Neural progenitor cell (in vitro differentiated cells): ENCODE measurements around the gene CCR4. TPM values are rescaled to one million over a fixed set of nuclear protein-coding genes. Genes with fewer than 3 reads are reported as not detected.
A peak's percentile ranks its signal among the peaks of the same experiment; 100 is the strongest.
"Not testable (repeated sequence)": the region's sequence is repeated elsewhere in the genome, so short reads cannot be mapped to it uniquely, and the experiment has no call there.

Experiments
- DNase-seq: peaks from one replicate; pipeline ENCODE4 v3.0.0-alpha.2; 2016; ENCODE audit warnings: low spot score
- H2AFZ ChIP-seq: fragments of 200-600 bp; sonication (generic); replicated peaks from 2 replicates; pipeline ENCODE4 v1.6.1; 2016; ENCODE audit warnings: antibody characterized with exemption
- H3F3A ChIP-seq: fragments of 200-600 bp; sonication (generic); 2 replicates; pipeline ENCODE4 v1.6.1; 2016; ENCODE audit warnings: antibody characterized with exemption, low read depth
- H3K27ac ChIP-seq: fragments of 200-600 bp; sonication (generic); 2 replicates; pipeline ENCODE4 v1.5.1; 2016; ENCODE audit warnings: mild to moderate bottlenecking
- H3K27me3 ChIP-seq: fragments of 200-600 bp; sonication (generic); 2 replicates; pipeline ENCODE4 v1.6.1; 2016; ENCODE audit warnings: mild to moderate bottlenecking, moderate library complexity
- H3K36me3 ChIP-seq: fragments of 200-600 bp; sonication (generic); 2 replicates; pipeline ENCODE4 v1.5.1; 2016
- H3K4me1 ChIP-seq: fragments of 200-600 bp; sonication (generic); 2 replicates; pipeline ENCODE4 v1.6.1; 2016; ENCODE audit warnings: mixed run types
- H3K4me2 ChIP-seq: fragments of 200-600 bp; sonication (generic); 2 replicates; pipeline ENCODE4 v1.6.1; 2016
- H3K4me3 ChIP-seq: fragments of 200-600 bp; sonication (generic); 2 replicates; pipeline ENCODE4 v1.5.1; 2016
- H3K79me2 ChIP-seq: fragments of 200-600 bp; sonication (generic); 2 replicates; pipeline ENCODE4 v1.6.1; 2016; ENCODE audit warnings: low read depth
- H3K9ac ChIP-seq: fragments of 200-600 bp; sonication (generic); 2 replicates; pipeline ENCODE4 v1.6.1; 2016
- H3K9me3 ChIP-seq: fragments of 200-600 bp; sonication (generic); 2 replicates; pipeline ENCODE4 v1.5.1; 2016; ENCODE audit warnings: low read depth
- H4K20me1 ChIP-seq: fragments of 200-600 bp; sonication (generic); 2 replicates; pipeline ENCODE4 v1.6.1; 2016; ENCODE audit warnings: low read depth
- H3K27ac Mint-ChIP-seq: 3 replicates; pipeline ENCODE4 v1.8.0; 2021; ENCODE audit warnings: mixed read lengths
- H3K27me3 Mint-ChIP-seq: 2 replicates; pipeline ENCODE4 v1.8.0; 2022; ENCODE audit warnings: low read depth, mild to moderate bottlenecking, inconsistent platforms, moderate library complexity, mixed read lengths; ENCODE audit not compliant: insufficient read depth
- H3K36me3 Mint-ChIP-seq: 3 replicates; pipeline ENCODE4 v1.8.0; 2021; ENCODE audit warnings: mixed read lengths
- H3K4me1 Mint-ChIP-seq: 3 replicates; pipeline ENCODE4 v1.8.0; 2021; ENCODE audit warnings: mixed read lengths
- H3K4me3 Mint-ChIP-seq: 3 replicates; pipeline ENCODE4 v1.8.0; 2021; ENCODE audit warnings: mild to moderate bottlenecking, moderate library complexity, mixed read lengths
- H3K9me3 Mint-ChIP-seq: 3 replicates; pipeline ENCODE4 v1.8.0; 2020; ENCODE audit warnings: mixed read lengths
- EZH2 ChIP-seq: fragments of 200-600 bp; sonication (generic); IDR thresholded peaks from 2 replicates; pipeline ENCODE4 v1.6.1; 2017; ENCODE audit warnings: antibody characterized with exemption, mild to moderate bottlenecking, moderate library complexity
- EZH2phosphoT487 ChIP-seq: fragments of 200-600 bp; sonication (generic); IDR thresholded peaks from 2 replicates; pipeline ENCODE4 v1.6.1; 2017; ENCODE audit warnings: antibody characterized with exemption
- total RNA-seq: library from RNA; depleted of rRNA; stranded (reverse); fragments of >200 nt; gene quantifications from 2 replicates; pipeline ENCODE4 v1.2.3, GENCODE V29; 2015; ENCODE audit warnings: low replicate concordance
- TF ChIP-seq, protein P1 (sequence below): fragments of 200-600 bp; sonication (generic); IDR thresholded peaks from 2 replicates; pipeline ENCODE4 v1.5.1; 2017; ENCODE audit warnings: antibody characterized with exemption, mild to moderate bottlenecking

CCR4 gene
- total RNA-seq, 1 donor from 2014 or later = not detected

DNA sequence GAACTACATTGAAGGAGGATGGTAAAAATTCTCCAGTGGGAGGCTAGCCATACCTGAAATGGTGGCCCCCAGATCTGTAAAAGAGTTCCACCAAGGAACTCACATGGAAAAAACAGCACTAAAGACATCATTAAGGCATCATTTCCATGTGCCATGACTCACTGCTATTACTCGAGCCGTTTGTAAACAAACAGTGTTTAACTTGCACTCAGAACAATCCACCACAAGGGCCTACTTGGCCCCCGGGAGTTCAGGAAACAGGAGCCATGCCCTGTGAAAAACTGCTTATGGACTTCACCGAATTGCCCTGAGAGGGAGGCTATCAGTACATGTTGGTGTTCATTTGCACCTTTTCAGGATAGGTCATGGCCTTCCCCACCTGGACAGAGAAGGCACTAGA, 18.2 kb downstream of the CCR4 start:
- DNase-seq = no peak
- no peak overlapping the region for H3K27ac Mint-ChIP-seq

DNA sequence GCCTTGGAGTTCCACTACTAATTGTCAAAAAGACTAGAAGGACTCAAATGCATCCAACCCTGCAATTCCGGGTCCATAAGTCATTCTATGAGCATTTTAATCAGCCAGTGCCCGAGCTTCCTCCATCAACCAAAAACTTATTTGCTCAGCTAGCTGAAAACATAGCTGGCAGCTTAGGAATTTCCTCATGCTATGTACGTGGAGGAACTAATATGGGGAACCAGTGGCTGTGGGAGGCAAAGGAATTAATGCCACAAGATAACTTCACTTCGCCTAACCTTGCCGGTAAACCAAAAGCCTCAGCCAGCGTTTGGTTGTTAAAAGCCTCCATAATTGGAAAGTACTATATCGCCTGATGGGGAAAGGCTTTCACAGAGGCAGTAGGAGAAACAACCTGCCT, 19.8 kb downstream of the CCR4 start:
- H3K4me1 Mint-ChIP-seq, H3K27ac Mint-ChIP-seq, H3K27me3 Mint-ChIP-seq, H3K27ac ChIP-seq, H2AFZ ChIP-seq, H3K9ac ChIP-seq, H3F3A ChIP-seq, H3K4me3 ChIP-seq, H4K20me1 ChIP-seq, H3K9me3 ChIP-seq, H3K4me2 ChIP-seq, H3K4me1 ChIP-seq, H3K36me3 Mint-ChIP-seq, H3K27me3 ChIP-seq, H3K36me3 ChIP-seq, DNase-seq, H3K79me2 ChIP-seq, H3K9me3 Mint-ChIP-seq, H3K4me3 Mint-ChIP-seq: not testable (repeated sequence)

More for the DNA sequence above, 18.2 kb downstream of the CCR4 start:
- Histone ChIP-seq H3K79me2 (no peaks in the 10 kb centered on the region), H3K36me3 (no peaks in the 10 kb centered on the region), H3K4me1 (peaks cover 9% of the 10 kb centered on the region), H3K4me2 (no peak overlapping the region), H3K9me3 (no peaks in the 10 kb centered on the region), H3K27me3 (no peaks in the 10 kb centered on the region), H3K4me3 (no peak overlapping the region), H3K27ac (no peak overlapping the region), H2AFZ (no peak overlapping the region), H4K20me1 (no peaks in the 10 kb centered on the region), H3F3A (no peaks in the 10 kb centered on the region), H3K9ac (no peak overlapping the region)
- no peak for TF ChIP-seq EZH2
- Mint-ChIP-seq H3K4me3 (no peak overlapping the region), H3K4me1 (peaks cover 4% of the 10 kb centered on the region), H3K9me3 (peaks cover 23% of the 10 kb centered on the region), H3K36me3 (peaks cover 4% of the 10 kb centered on the region), H3K27me3 (peaks cover 4% of the 10 kb centered on the region)

DNA sequence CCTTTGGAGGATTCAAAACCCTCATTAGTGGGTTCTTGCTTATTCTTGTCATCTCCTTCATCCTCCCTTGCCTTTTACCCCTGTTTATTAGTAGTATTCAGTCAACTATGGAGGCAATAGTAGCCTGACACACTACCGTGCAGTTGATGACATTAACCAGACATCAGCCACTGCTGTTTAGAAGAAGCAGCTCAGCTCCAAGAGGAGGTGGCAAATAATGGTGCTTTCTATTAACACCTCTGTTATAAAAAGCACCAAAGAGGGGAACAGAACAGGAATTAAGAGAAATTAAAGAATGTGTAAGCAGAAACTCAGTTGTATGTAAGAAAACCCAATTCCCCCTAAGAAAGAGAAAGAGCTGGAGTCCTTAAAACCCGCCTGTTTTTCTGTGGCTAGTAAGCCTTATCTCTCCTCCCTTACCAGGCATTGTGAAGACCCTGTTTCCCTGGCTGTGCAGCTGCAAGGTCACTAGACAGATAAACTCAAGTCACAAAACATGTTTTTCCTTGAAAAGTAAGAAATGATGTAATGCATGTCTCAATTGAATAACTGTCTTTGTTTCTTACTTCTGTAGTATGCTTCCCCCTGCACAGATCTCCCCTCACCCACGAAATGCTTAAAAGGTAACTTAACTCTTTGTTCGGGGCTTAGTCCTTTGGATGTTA, 21.2 kb downstream of the CCR4 start:
- Histone ChIP-seq H3K4me2 (no peak overlapping the region), H3K27ac (no peak overlapping the region), H3K79me2 (no peaks in the 10 kb centered on the region), H3K4me3 (no peak overlapping the region), H3F3A (no peaks in the 10 kb centered on the region), H3K9me3 (no peaks in the 10 kb centered on the region), H3K4me1 (peaks cover 9% of the 10 kb centered on the region), H3K27me3 (no peaks in the 10 kb centered on the region), H3K9ac (no peak overlapping the region), H2AFZ (no peak overlapping the region), H3K36me3 (no peaks in the 10 kb centered on the region), H4K20me1 (no peaks in the 10 kb centered on the region)
- TF ChIP-seq EZH2 = no peak
- no peak for TF ChIP-seq EZH2phosphoT487
- TF ChIP-seq, protein P1, sequence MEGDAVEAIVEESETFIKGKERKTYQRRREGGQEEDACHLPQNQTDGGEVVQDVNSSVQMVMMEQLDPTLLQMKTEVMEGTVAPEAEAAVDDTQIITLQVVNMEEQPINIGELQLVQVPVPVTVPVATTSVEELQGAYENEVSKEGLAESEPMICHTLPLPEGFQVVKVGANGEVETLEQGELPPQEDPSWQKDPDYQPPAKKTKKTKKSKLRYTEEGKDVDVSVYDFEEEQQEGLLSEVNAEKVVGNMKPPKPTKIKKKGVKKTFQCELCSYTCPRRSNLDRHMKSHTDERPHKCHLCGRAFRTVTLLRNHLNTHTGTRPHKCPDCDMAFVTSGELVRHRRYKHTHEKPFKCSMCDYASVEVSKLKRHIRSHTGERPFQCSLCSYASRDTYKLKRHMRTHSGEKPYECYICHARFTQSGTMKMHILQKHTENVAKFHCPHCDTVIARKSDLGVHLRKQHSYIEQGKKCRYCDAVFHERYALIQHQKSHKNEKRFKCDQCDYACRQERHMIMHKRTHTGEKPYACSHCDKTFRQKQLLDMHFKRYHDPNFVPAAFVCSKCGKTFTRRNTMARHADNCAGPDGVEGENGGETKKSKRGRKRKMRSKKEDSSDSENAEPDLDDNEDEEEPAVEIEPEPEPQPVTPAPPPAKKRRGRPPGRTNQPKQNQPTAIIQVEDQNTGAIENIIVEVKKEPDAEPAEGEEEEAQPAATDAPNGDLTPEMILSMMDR = no peak
- H3K4me1 Mint-ChIP-seq = peaks cover 4% of the 10 kb centered on the region
- H3K9me3 Mint-ChIP-seq = no peaks in the 10 kb centered on the region
- peak overlapping the region; percentile 14 for H3K27ac Mint-ChIP-seq
- no peaks in the 10 kb centered on the region for H3K36me3 Mint-ChIP-seq
- no peak for DNase-seq
- peaks cover 4% of the 10 kb centered on the region for H3K27me3 Mint-ChIP-seq
- no peak overlapping the region for H3K4me3 Mint-ChIP-seq

DNA sequence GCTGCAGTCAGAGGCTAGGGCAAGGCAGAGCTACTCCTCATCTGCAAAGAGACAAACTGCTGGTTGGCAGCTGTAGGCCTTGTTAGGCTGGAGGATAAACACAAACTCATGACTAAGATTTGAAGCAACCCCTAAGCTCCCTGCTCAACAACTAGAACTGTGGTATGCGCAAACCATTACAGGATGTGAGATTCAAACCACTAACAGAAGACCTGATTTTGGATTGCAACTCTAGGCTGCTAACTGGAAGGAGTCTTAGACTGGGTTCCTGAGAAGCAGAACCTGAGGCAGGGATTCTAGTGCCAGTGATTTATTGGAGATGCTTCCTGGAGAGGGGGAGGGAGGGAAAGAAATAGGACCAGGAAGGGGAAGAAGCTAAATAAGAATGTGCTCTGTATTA, 22.5 kb downstream of the CCR4 start:
- no peak overlapping the region for H3K27ac ChIP-seq
- H3K9me3 ChIP-seq = no peaks in the 10 kb centered on the region
- no peaks in the 10 kb centered on the region for H3K27me3 ChIP-seq
- H3K9ac ChIP-seq = no peak overlapping the region
- no peaks in the 10 kb centered on the region for H4K20me1 ChIP-seq
- H3F3A ChIP-seq = no peaks in the 10 kb centered on the region
- no peak overlapping the region for H3K4me3 ChIP-seq
- TF ChIP-seq EZH2phosphoT487 (no peak), EZH2 (no peak)
- TF ChIP-seq, protein P1 = no peak
- Mint-ChIP-seq H3K27ac (no peak overlapping the region), H3K9me3 (no peaks in the 10 kb centered on the region), H3K27me3 (peaks cover 4% of the 10 kb centered on the region), H3K36me3 (no peaks in the 10 kb centered on the region), H3K4me3 (no peak overlapping the region), H3K4me1 (peaks cover 4% of the 10 kb centered on the region)
- H3K79me2 ChIP-seq = no peaks in the 10 kb centered on the region
- no peak for DNase-seq
- no peaks in the 10 kb centered on the region for H3K4me1 ChIP-seq
- no peaks in the 10 kb centered on the region for H3K36me3 ChIP-seq
- H2AFZ ChIP-seq = no peak overlapping the region
- no peak overlapping the region for H3K4me2 ChIP-seq
